Measurements from ENCODE around the gene ABCC10.

- TF ChIP-seq POLR2A (IDR thresholded peaks at IDR 0.05) (no peak), EP300 (IDR thresholded peaks at IDR 0.05) (no peak)
These were observed 48.7 kb upstream of the ABCC10 start for GRCh38 chr6:43378631-43379030.

Data from suprapubic skin (tissue), 2 donors.